ENCODE measurements around the gene CORO1C.

GRCh38 chr12:108764540-108765288, 33.4 kb upstream of the CORO1C start:
- TF ChIP-seq POLR2A (IDR thresholded peaks at IDR 0.05) (no peak), POLR2AphosphoS5 (IDR thresholded peaks at IDR 0.05) (no peak)
